Psoas muscle (tissue), 8 donors: ENCODE data around the gene SH3BP2. TPM values are rescaled to one million over a fixed set of nuclear protein-coding genes. Genes with fewer than 3 reads are reported as not detected.

Experiments
- ATAC-seq, 4 donors: fragments of 200-7000 bp; cut with Tn5 transposase; one replicate each; pipeline ENCODE4 v1.9.1; 2020; ENCODE audit warnings: moderate library complexity in 3 of 4, mild to moderate bottlenecking in 2 of 4
- DNase-seq, 2 donors: peaks; one replicate each; pipeline ENCODE4 v3.0.0-alpha.2; 2020
- H3K27ac ChIP-seq: fragments of 200-600 bp; one replicate; pipeline ENCODE4 v1.8.0; 2022
- H3K27me3 ChIP-seq, 3 donors: fragments of 200-600 bp in 1 of 3; one replicate each; pipeline versions ENCODE4 v1.6.1 to v1.8.0; 2013 to 2022; ENCODE audit warnings: low read length in 2 of 3, mild to moderate bottlenecking in 2 of 3, moderate library complexity in 1 of 3; ENCODE audit not compliant: insufficient read depth in 3 of 3
- H3K36me3 ChIP-seq, 2 donors: fragments of 200-600 bp in 1 of 2; one replicate each; pipeline versions ENCODE4 v1.6.1 to v1.8.0; 2013 to 2022; ENCODE audit warnings: low read depth in 1 of 2, mild to moderate bottlenecking in 1 of 2, moderate library complexity in 1 of 2; ENCODE audit not compliant: insufficient read depth in 1 of 2
- H3K4me1 ChIP-seq: fragments of 200-600 bp; one replicate; pipeline ENCODE4 v1.8.0; 2022
- H3K4me3 ChIP-seq: fragments of 200-600 bp; one replicate; pipeline ENCODE4 v1.8.0; 2022; ENCODE audit warnings: mild to moderate bottlenecking
- H3K9me3 ChIP-seq: fragments of 200-600 bp; one replicate; pipeline ENCODE4 v1.8.0; 2022
- WGBS, 3 donors: extraction: QIAGEN DNeasy Blood & Tissue Kit; methylation state at CpG; one replicate each; pipeline versions ENCODE4 v1.1.6 to v1.1.7; 2013; 5-methylcytosine and 5-hydroxymethylcytosine counted together
- intact Hi-C, 2 donors: fragments of 100-400 bp; cut with DNase I; formaldehyde crosslinking; loops; one replicate each; pipeline versions ENCODE4 v1.11.0 to v1.14.2; 2022
- polyA plus RNA-seq, 3 donors: library from polyadenylated mRNA; stranded (reverse); fragments of 200-250 nt; gene quantifications; one replicate each; pipeline ENCODE4 v1.2.3, GENCODE V29; 2013
- total RNA-seq, 4 donors: library from RNA; stranded (reverse); fragmentation: NEBNext Ultra II Directional in 2 of 4; extraction: Animal tissue kit (Norgen Biotek cat#: 25700) in 2 of 4; gene quantifications; one replicate each; pipeline versions ENCODE4 v1.2.1 to v1.2.4, GENCODE V29; 2021 to 2023
- TF ChIP-seq, protein P1 (sequence below): fragments of 200-600 bp; IDR thresholded peaks from one replicate; pipeline ENCODE4 v1.8.0; 2022; ENCODE audit warnings: antibody characterized with exemption
- donor health status: healthy with polysubstance abuse.
- donor health status: DM: no; HTN: no; CAD: no; lungs with moderate emphysema.
- donor health status: Bipolar disorder and iron deficiency.
- donor health status: healthy.
- donor health status: DM: yes; HTN: yes; CAD: no.
- donor health status: DM: no; HTN: no; CAD: no.
- donor health status: DM: no; HTN: no; CAD: no.
- donor health status: DM: yes; HTN: yes; CAD: no.

Gene SH3BP2
- total and polyA plus RNA-seq, 7 donors, result 7.1 to 18.1 (median 13.1) TPM

- WGBS, 3 donors, result 87 to 90% (median 87%) methylated on average over 13 of the region's 13 CpGs
- TF ChIP-seq, protein P1, sequence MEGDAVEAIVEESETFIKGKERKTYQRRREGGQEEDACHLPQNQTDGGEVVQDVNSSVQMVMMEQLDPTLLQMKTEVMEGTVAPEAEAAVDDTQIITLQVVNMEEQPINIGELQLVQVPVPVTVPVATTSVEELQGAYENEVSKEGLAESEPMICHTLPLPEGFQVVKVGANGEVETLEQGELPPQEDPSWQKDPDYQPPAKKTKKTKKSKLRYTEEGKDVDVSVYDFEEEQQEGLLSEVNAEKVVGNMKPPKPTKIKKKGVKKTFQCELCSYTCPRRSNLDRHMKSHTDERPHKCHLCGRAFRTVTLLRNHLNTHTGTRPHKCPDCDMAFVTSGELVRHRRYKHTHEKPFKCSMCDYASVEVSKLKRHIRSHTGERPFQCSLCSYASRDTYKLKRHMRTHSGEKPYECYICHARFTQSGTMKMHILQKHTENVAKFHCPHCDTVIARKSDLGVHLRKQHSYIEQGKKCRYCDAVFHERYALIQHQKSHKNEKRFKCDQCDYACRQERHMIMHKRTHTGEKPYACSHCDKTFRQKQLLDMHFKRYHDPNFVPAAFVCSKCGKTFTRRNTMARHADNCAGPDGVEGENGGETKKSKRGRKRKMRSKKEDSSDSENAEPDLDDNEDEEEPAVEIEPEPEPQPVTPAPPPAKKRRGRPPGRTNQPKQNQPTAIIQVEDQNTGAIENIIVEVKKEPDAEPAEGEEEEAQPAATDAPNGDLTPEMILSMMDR, result no peak
- intact Hi-C loops, result no loop called here
- Histone ChIP-seq H3K4me1 (peaks cover 48% of the 10 kb centered on the region), H3K36me3 (no peaks in the 10 kb centered on the region), H3K27ac (no peak overlapping the region), H3K27me3 (no peaks in the 10 kb centered on the region), H3K4me3 (no peak overlapping the region), H3K9me3 (no peaks in the 10 kb centered on the region)
- DNase-seq (peak; percentile 13 to 48), ATAC-seq (no peak)
Observed at GRCh38 chr4:2804973-2805501, 12.2 kb downstream of the SH3BP2 start.

GRCh38 chr4:2805712-2806389 is 13.0 kb downstream of the SH3BP2 start:
- intact Hi-C loops, result no loop called here
- Histone ChIP-seq H3K9me3 (no peaks in the 10 kb centered on the region), H3K4me1 (peaks cover 53% of the 10 kb centered on the region), H3K36me3 (no peaks in the 10 kb centered on the region), H3K4me3 (no peak overlapping the region), H3K27me3 (no peaks in the 10 kb centered on the region), H3K27ac (no peak overlapping the region)
- WGBS, 3 donors, result 66 to 69% (median 69%) methylated on average over 20 of the region's 20 CpGs
- peak in 2 of 4 donors; percentile 5 to 8 for ATAC-seq
- TF ChIP-seq, protein P1, result no peak
- DNase-seq, result peak; percentile 57 to 74

DNA sequence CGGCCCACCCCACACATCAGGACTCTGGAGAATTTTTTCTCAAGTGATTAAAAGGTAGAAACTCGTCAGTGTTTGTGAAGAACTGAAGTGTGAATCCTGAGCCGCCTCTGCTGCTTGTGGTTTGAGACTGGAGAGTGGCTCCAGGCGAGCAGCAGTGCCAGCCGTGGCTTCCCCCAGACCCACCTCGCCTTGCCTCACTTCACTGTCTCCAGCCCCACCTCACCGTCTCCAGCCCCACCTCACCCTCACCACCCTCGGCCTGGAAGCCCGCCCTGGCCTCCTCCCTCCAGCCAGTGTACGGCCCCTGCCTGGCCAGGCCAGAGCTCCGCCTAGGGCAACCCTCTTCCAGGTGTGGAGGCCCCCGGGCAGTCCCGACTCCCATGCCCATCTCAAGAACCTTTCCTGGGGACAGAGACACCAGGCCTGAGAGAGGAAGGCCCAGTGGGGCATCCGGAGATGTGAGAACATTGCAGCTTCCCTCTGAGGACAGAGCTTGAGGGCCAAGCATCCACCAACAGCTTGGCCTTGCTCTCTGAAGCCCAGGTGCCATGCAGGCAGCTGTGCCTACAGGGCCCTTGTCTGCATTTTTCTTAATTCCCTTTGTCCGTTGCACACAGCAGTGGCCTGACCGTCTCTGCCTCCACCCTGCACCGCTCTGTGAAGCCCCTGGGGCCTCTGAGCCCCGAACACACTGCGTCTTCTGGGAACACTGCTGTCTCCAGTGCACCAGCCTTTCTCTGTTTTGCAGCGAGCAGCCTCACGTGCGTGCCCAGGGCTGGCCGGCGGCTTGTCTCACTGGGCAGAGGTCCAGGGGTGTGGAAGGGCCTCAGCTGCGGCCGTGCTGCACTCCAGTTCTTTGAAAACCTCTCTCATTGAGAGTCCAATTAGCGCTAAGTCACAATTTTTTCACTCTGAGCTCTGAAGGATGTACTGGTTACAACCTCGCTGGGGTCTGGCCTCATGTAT is 13.8 kb downstream of the SH3BP2 start:
- ATAC-seq (peak; percentile 27 to 63 (median 37)), DNase-seq (peak; percentile 52 to 84)
- H3K27me3 ChIP-seq, result no peaks in the 10 kb centered on the region
- 46 to 50% (median 49%) methylated on average over 28 of the region's 28 CpGs for WGBS, 3 donors
- intact Hi-C loops, result no loop called here
- H3K9me3 ChIP-seq, result no peaks in the 10 kb centered on the region
- TF ChIP-seq, protein P1, result no peak
- peaks cover 53% of the 10 kb centered on the region for H3K4me1 ChIP-seq
- H3K36me3 ChIP-seq, result no peaks in the 10 kb centered on the region
- H3K4me3 ChIP-seq, result no peak overlapping the region
- H3K27ac ChIP-seq, result no peak overlapping the region

GRCh38 chr4:2807571-2807970 is 14.7 kb downstream of the SH3BP2 start:
- WGBS, 3 donors, result 89 to 94% (median 92%) methylated on average over 12 to 13 of the region's 13 CpGs
- ATAC-seq, result no peak
- no peaks in the 10 kb centered on the region for H3K9me3 ChIP-seq
- H3K27ac ChIP-seq, result no peak overlapping the region
- TF ChIP-seq, protein P1, result no peak
- H3K27me3 ChIP-seq, result no peaks in the 10 kb centered on the region
- no peak overlapping the region for H3K4me3 ChIP-seq
- intact Hi-C loops, result no loop called here
- no peaks in the 10 kb centered on the region for H3K36me3 ChIP-seq
- H3K4me1 ChIP-seq, result peaks cover 57% of the 10 kb centered on the region
- peak in 1 of 2 donors; percentile 54 for DNase-seq
